H1 (cell line): ENCODE data around the gene PPP1R1B. TPM values are rescaled to one million over a fixed set of nuclear protein-coding genes. Genes with fewer than 3 reads are reported as not detected.

Experiments used
- CHD7 ChIP-seq: fragments of 300-600 bp; sonication (generic); IDR thresholded peaks from 2 replicates; pipeline ENCODE4 v1.7.1; 2012; ENCODE audit warnings: low read length, moderate library complexity, mild to moderate bottlenecking, inconsistent platforms; ENCODE audit not compliant: insufficient replicate concordance
- KDM4A ChIP-seq: IDR thresholded peaks from one replicate; pipeline ENCODE4 v1.7.1; 2012; ENCODE audit warnings: low read depth, mild to moderate bottlenecking, moderate library complexity, low read length, inconsistent platforms; ENCODE audit not compliant: severe bottlenecking
- RBBP5 ChIP-seq: IDR thresholded peaks from 2 replicates; pipeline ENCODE4 v1.7.1; 2012; ENCODE audit warnings: low read depth, mild to moderate bottlenecking, inconsistent platforms, low read length, moderate library complexity, borderline replicate concordance
- RNF2 ChIP-seq: fragments of 200-900, 300-1000 bp; sonication (generic); IDR thresholded peaks from 2 replicates; pipeline ENCODE4 v1.7.1; 2016; ENCODE audit warnings: borderline replicate concordance, low read depth, mild to moderate bottlenecking, antibody characterized with exemption, low read length; ENCODE audit not compliant: poor library complexity, severe bottlenecking; ENCODE audit errors: missing control alignments
- SP1 ChIP-seq: IDR thresholded peaks from 2 replicates; pipeline ENCODE4 v1.6.1; 2011; ENCODE audit warnings: low read depth, low read length
- SUZ12 ChIP-seq: fragments of 200-600 bp; sonication (generic); IDR thresholded peaks from 2 replicates; pipeline ENCODE4 v1.6.1; 2012; ENCODE audit warnings: mild to moderate bottlenecking, inconsistent platforms, low read length, moderate library complexity, mixed read lengths
- polyA plus RNA-seq, 7 experiments: library from polyadenylated mRNA; depleted of rRNA in 3 of 7; stranded (reverse) in 5 of 7; unstranded in 2 of 7; fragments of >200 nt in 5 of 7; fragments of 200-250 nt in 2 of 7; gene quantifications; 1 replicate in 5 of 7; 2 replicates in 1 of 7; 4 replicates in 1 of 7; pipeline versions ENCODE4 v1.2.1 to v1.2.3, GENCODE V29; 2011 to 2013; ENCODE audit warnings: missing spikeins in 2 of 7, mixed read lengths in 2 of 7
- total RNA-seq: library from RNA; stranded (reverse); fragmentation: NEBNext Ultra II Directional; extraction: Animal tissue kit (Norgen Biotek cat#: 25700); gene quantifications from 2 replicates; pipeline ENCODE4 v1.2.1, GENCODE V29; 2021

The PPP1R1B gene
- total and polyA plus RNA-seq, 2 of the 8 experiments (the other 6 are each of a cell fraction or from before 2014, with no cell fraction given): 10.7 to 22.3 TPM

DNA sequence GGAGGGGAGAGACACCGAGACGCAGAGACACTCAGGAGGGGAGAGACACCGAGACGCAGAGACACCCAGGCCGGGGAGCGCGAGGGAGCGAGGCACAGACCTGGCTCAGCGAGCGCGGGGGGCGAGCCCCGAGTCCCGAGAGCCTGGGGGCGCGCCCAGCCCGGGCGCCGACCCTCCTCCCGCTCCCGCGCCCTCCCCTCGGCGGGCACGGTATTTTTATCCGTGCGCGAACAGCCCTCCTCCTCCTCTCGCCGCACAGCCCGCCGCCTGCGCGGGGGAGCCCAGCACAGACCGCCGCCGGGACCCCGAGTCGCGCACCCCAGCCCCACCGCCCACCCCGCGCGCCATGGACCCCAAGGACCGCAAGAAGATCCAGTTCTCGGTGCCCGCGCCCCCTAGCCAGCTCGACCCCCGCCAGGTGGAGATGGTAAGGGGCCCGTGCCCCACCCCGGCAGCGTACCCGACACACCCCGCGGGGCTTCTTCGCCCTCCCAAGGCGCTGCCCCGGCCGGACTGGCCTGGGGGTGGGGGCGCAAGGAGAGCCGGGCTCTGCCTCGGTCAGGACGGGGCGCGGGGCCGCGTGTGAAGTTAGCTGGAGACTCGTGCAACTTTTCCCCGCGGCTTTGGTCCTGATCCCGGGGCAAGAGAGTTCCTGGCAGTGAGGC is 427 bp downstream of the PPP1R1B start (continued):
- no peak for TF ChIP-seq CHD7
- TF ChIP-seq RBBP5: peak; percentile 57; the same call in 1 of the 2 replicates
- peak; percentile 76 for TF ChIP-seq KDM4A
- TF ChIP-seq SUZ12: peak; percentile 53
- peak; percentile 21 for TF ChIP-seq RNF2
- TF ChIP-seq SP1: no peak
- TF ChIP-seq, all 59 proteins: peak for 6
